Measurements from ENCODE around the gene TLL1.

DNA sequence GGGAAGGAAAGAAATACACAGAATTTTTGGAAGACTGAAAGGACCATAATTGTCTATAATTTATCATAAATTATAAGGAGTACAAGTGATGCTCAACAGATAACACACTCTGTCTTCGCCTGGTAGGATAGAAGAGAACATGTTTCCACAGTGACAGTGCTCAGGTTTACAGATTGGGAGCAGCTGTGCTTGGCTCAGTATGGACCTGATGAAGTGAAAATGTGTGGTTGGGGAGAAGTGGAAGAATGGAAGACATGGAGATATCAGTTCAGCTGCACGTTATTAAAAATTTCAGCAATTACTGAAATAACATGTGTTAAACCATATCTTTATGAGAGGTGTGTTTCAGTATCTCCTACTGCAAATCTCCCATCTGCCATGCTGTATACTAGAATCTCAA, 90.6 kb downstream of the TLL1 start:
- no peak for TF ChIP-seq CTCF (IDR thresholded peaks at IDR 0.05)
- no peak for TF ChIP-seq SIN3A (IDR thresholded peaks at IDR 0.05; ENCODE audit: borderline replicate concordance, insufficient read depth, low read depth, low read length)
- no peak for TF ChIP-seq POLR2AphosphoS5 (IDR thresholded peaks at IDR 0.05; ENCODE audit: low read depth, low read length)
- no peak for TF ChIP-seq REST (IDR thresholded peaks at IDR 0.05; ENCODE audit: insufficient read depth in 1 of 2, low read depth in 2 of 2, low read length in 1 of 2)

All from Panc1 (cell line).